Superior temporal gyrus (tissue), 1 donor: ENCODE results near the gene TENT5C.
A peak's percentile ranks its signal among the peaks of the same experiment; 100 is the strongest.
"Not testable (repeated sequence)": the region's sequence is repeated elsewhere in the genome, so short reads cannot be mapped to it uniquely, and the experiment has no call there.

Experiments used
- DNase-seq: peaks from one replicate; pipeline ENCODE4 v3.0.0-alpha.2; 2016; ENCODE audit errors: extremely low spot score

Gene TENT5C

GRCh38 chr1:117605774-117606648, at the start of gene TENT5C:
TSS of gene TENT5C (plus strand) at chr1:117606048. CDS start at chr1:117622869, 16,821 bp downstream.
- DNase-seq: peak; percentile 96

- no peak for DNase-seq
Observed at GRCh38 chr1:117556341-117556740, 49.5 kb upstream of the TENT5C start.

- DNase-seq: no peak
Observed at GRCh38 chr1:117556976-117557375, 48.9 kb upstream of the TENT5C start.

- DNase-seq: not testable (repeated sequence)
Observed at GRCh38 chr1:117558451-117558850, 47.4 kb upstream of the TENT5C start.

GRCh38 chr1:117559139-117559538, 46.7 kb upstream of the TENT5C start:
- DNase-seq: no peak

- no peak for DNase-seq
Observed at GRCh38 chr1:117559985-117560384, 45.9 kb upstream of the TENT5C start.

- DNase-seq: no peak
Observed at GRCh38 chr1:117561071-117561470, 44.8 kb upstream of the TENT5C start.

GRCh38 chr1:117561551-117561950, 44.3 kb upstream of the TENT5C start:
- DNase-seq: no peak

GRCh38 chr1:117562581-117563491, 43.0 kb upstream of the TENT5C start:
- no peak for DNase-seq

GRCh38 chr1:117563492-117563875, 42.4 kb upstream of the TENT5C start:
- no peak for DNase-seq

GRCh38 chr1:117564227-117565075, 41.4 kb upstream of the TENT5C start:
- no peak for DNase-seq

GRCh38 chr1:117565076-117565556, 40.7 kb upstream of the TENT5C start:
- DNase-seq: no peak

- no peak for DNase-seq
Observed at GRCh38 chr1:117565745-117566455, 39.9 kb upstream of the TENT5C start.

GRCh38 chr1:117566556-117566955, 39.3 kb upstream of the TENT5C start:
- no peak for DNase-seq

- DNase-seq: no peak
Observed at GRCh38 chr1:117567435-117567834, 38.4 kb upstream of the TENT5C start.

- DNase-seq: no peak
Observed at GRCh38 chr1:117567976-117568375, 37.9 kb upstream of the TENT5C start.

- no peak for DNase-seq
Observed at GRCh38 chr1:117568999-117569398, 36.8 kb upstream of the TENT5C start.

- no peak for DNase-seq
Observed at GRCh38 chr1:117569856-117570255, 36.0 kb upstream of the TENT5C start.

- DNase-seq: no peak
Observed at GRCh38 chr1:117570988-117571409, 34.8 kb upstream of the TENT5C start.

GRCh38 chr1:117571496-117571895, 34.4 kb upstream of the TENT5C start:
- DNase-seq: no peak

- no peak for DNase-seq
Observed at GRCh38 chr1:117572546-117572945, 33.3 kb upstream of the TENT5C start.
